B cell (primary cell): ENCODE results near the gene LZTR1. TPM values are rescaled to one million over a fixed set of nuclear protein-coding genes. Genes with fewer than 3 reads are reported as not detected.

Experiments
- ATAC-seq: fragments of 200-7000 bp; cut with Tn5 transposase; one replicate; pipeline ENCODE4 v1.10.0; 2021; ENCODE audit warnings: low read depth, mild to moderate bottlenecking, moderate number of reproducible peaks, moderate library complexity
- CTCF ChIA-PET: fragments of 350-600 bp; sonication (Branson Sonifier 250); formaldehyde crosslinking; loops from one replicate; lab custom pipeline; 2021; ENCODE audit warnings: antibody characterized with exemption, inconsistent platforms; lab: Charles Lee
- POLR2A ChIA-PET: fragments of 350-600 bp; sonication (Branson Sonifier 250); formaldehyde crosslinking; loops from one replicate; lab custom pipeline; 2021; ENCODE audit warnings: antibody characterized with exemption; lab: Charles Lee
- DNase-seq: peaks from one replicate; pipeline ENCODE4 v3.0.0; 2013
- H2AFZ ChIP-seq: 2 replicates; pipeline ENCODE4 v1.6.1; 2012; ENCODE audit warnings: mild to moderate bottlenecking, low read depth, low read length; ENCODE audit not compliant: insufficient read depth, poor library complexity, severe bottlenecking
- H3K27ac ChIP-seq, 2 donors: 1 replicate in 1 of 2; 2 replicates in 1 of 2; pipeline ENCODE4 v1.5.1; 2012 to 2013; ENCODE audit warnings: low read length in 2 of 2, mild to moderate bottlenecking in 2 of 2, moderate library complexity in 1 of 2
- H3K27me3 ChIP-seq, 4 experiments: fragments of 200-600 bp in 1 of 4; sonication (generic) in 1 of 4; replicated peaks in 1 of 4; 1 replicate in 2 of 4; 2 replicates in 2 of 4; pipeline versions ENCODE4 v1.6.1 to v1.7.0; 2013 to 2016; ENCODE audit warnings: low read length in 3 of 4, mild to moderate bottlenecking in 2 of 4, mixed read lengths in 1 of 4, moderate library complexity in 1 of 4; ENCODE audit not compliant: insufficient read depth in 4 of 4, control insufficient read depth in 3 of 4; ENCODE audit errors: control extremely low read depth in 1 of 4
- H3K36me3 ChIP-seq, 2 experiments: replicated peaks in 1 of 2; 1 replicate in 1 of 2; 2 replicates in 1 of 2; pipeline versions ENCODE4 v1.6.1 to v1.7.1; 2013; ENCODE audit warnings: low read length in 1 of 2; ENCODE audit not compliant: insufficient read depth in 2 of 2, control insufficient read depth in 1 of 2; ENCODE audit errors: control extremely low read depth in 1 of 2, extremely low read depth in 1 of 2
- H3K4me1 ChIP-seq, 2 donors: fragments of 200-600 bp in 1 of 2; sonication (generic) in 1 of 2; 1 replicate in 1 of 2; 2 replicates in 1 of 2; pipeline versions ENCODE4 v1.5.1 to v1.6.1; 2013 to 2017; ENCODE audit warnings: low read length in 2 of 2; ENCODE audit not compliant: control insufficient read depth in 2 of 2, insufficient read depth in 2 of 2
- H3K4me2 ChIP-seq: replicated peaks from 2 replicates; pipeline ENCODE3; 2012; ENCODE audit warnings: mild to moderate bottlenecking, low read depth, low read length; ENCODE audit not compliant: poor library complexity, severe bottlenecking
- H3K4me3 ChIP-seq, 5 experiments: fragments of 200-600 bp in 1 of 5; sonication (generic) in 1 of 5; 1 replicate in 3 of 5; 2 replicates in 2 of 5; pipeline versions ENCODE4 v1.5.1 to v1.7.0; 2011 to 2016; ENCODE audit warnings: low read length in 4 of 5, mild to moderate bottlenecking in 4 of 5, low read depth in 2 of 5, control low read depth in 1 of 5, moderate library complexity in 1 of 5; ENCODE audit not compliant: insufficient read depth in 1 of 5; ENCODE audit errors: control extremely low read depth in 1 of 5, extremely low read depth in 1 of 5
- H3K79me2 ChIP-seq: fragments of 200-600 bp; sonication (generic); one replicate; pipeline ENCODE4 v1.6.0; 2016; ENCODE audit warnings: low read length; ENCODE audit not compliant: control insufficient read depth, insufficient read depth
- H3K9ac ChIP-seq: fragments of 200-600 bp; sonication (generic); 2 replicates; pipeline ENCODE4 v1.6.1; 2017; ENCODE audit warnings: mild to moderate bottlenecking, low read length, moderate library complexity
- H3K9me3 ChIP-seq, 3 donors: one replicate each; pipeline versions ENCODE4 v1.6.1 to v1.7.1; 2013; ENCODE audit warnings: low read length in 2 of 3; ENCODE audit not compliant: control insufficient read depth in 2 of 3, insufficient read depth in 1 of 3; ENCODE audit errors: control extremely low read depth in 1 of 3
- H4K20me1 ChIP-seq: 2 replicates; pipeline ENCODE4 v1.6.0; 2012; ENCODE audit warnings: mild to moderate bottlenecking, low read length; ENCODE audit not compliant: insufficient read depth, control insufficient read depth, poor library complexity, severe bottlenecking
- H3K27ac Mint-ChIP-seq: one replicate; pipeline ENCODE4 v1.8.0; 2021; ENCODE audit warnings: mixed read lengths
- H3K27me3 Mint-ChIP-seq: one replicate; pipeline ENCODE4 v1.8.0; 2021; ENCODE audit warnings: mixed read lengths
- H3K4me1 Mint-ChIP-seq: one replicate; pipeline ENCODE4 v1.8.0; 2021; ENCODE audit warnings: mixed read lengths
- H3K4me3 Mint-ChIP-seq: one replicate; pipeline ENCODE4 v1.8.0; 2021; ENCODE audit warnings: mixed read lengths
- H3K9me3 Mint-ChIP-seq: one replicate; pipeline ENCODE4 v1.8.0; 2022; ENCODE audit warnings: mixed read lengths; ENCODE audit not compliant: insufficient read depth
- EZH2 ChIP-seq: IDR thresholded peaks from 2 replicates; pipeline ENCODE4 v1.6.1; 2012; ENCODE audit warnings: borderline replicate concordance, low read depth, mild to moderate bottlenecking, moderate library complexity, low read length; ENCODE audit not compliant: insufficient read depth, poor library complexity, severe bottlenecking
- WGBS: methylation state at CpG from one replicate; pipeline ENCODE4 v1.1.5; 2013; ENCODE audit warnings: missing lambda C conversion rate; ENCODE audit not compliant: insufficient coverage; 5-methylcytosine and 5-hydroxymethylcytosine counted together
- intact Hi-C: fragments of 100-400 bp; cut with micrococcal nuclease; formaldehyde crosslinking; loops from one replicate; pipeline ENCODE4 v1.10.0; 2022
- polyA plus RNA-seq: library from polyadenylated mRNA; depleted of rRNA; stranded (reverse); fragments of >200 nt; gene quantifications from 2 replicates; pipeline ENCODE4 v1.2.3, GENCODE V29; 2012
- total RNA-seq, 2 donors: library from RNA; stranded (reverse); fragments of 120-200 nt in 1 of 2; gene quantifications; 1 replicate in 1 of 2; 2 replicates in 1 of 2; pipeline versions ENCODE4 v1.2.3 to v1.2.4, GENCODE V29; 2013 to 2022
- TF ChIP-seq, protein P1 (sequence below): fragments of 200-600 bp; IDR thresholded peaks from one replicate; pipeline ENCODE4 v1.8.0; 2022; ENCODE audit warnings: antibody characterized with exemption, mild to moderate bottlenecking

The LZTR1 gene
- total and polyA plus RNA-seq, 2 donors (not counting 1 experiment from before 2014, with no cell fraction given): 75.7 to 94.8 TPM

DNA sequence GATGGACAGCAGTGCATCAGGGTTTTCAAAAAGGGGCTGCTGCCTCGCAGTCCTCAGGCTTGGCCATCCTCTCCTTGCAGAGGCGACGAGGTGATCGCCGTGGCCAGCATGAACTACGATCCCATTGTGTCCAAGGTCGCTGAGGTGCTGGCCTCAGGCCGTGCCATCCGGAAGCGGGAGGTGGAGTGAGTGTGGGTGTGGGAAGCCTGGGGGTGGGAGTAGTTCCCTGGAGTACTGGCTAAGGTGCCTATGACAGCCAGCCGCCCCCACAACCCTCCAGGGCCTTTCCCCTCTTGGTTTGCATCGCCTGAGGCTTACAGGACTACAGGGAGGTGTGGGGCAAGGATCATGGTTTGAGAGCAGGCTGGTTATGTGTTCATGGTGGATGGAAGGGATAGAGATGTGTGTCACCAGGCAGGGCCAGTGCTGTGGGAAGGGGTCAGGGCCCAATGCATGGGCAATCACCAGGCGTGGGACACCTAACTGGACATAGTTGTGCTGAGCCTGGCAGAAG is 2.1 kb upstream of the LZTR1 start:
- Histone ChIP-seq H3K79me2 (peaks cover 18% of the 10 kb centered on the region), H3K9ac (peak overlapping the region; percentile 11), H3K36me3 (no peaks in the 10 kb centered on the region), H3K4me1 (peaks cover 24 to 34% of the 10 kb centered on the region in 2 donors), H3K27me3 (peaks cover 0 to 3% (median 0%) of the 10 kb centered on the region in 4 experiments), H3K9me3 (peaks cover 0 to 22% (median 8%) of the 10 kb centered on the region in 3 donors), H3K27ac (no peak overlapping the region), H3K4me2 (peak overlapping the region; percentile 59), H2AFZ (no peak overlapping the region), H4K20me1 (no peaks in the 10 kb centered on the region), H3K4me3 (no peak overlapping the region)
- Mint-ChIP-seq H3K9me3 (no peaks in the 10 kb centered on the region), H3K4me3 (peak overlapping the region; percentile 37), H3K27ac (no peak overlapping the region), H3K27me3 (peaks cover 3% of the 10 kb centered on the region), H3K4me1 (peaks cover 36% of the 10 kb centered on the region)
- intact Hi-C loops: loop anchor here (10.0 kb wide), 1 partner anchor 65 kb away; the partner anchor contains the start of gene LRRC74B
- ATAC-seq (no peak), DNase-seq (peak; percentile 16)
- POLR2A ChIA-PET: no interaction called here
- 85% methylated on average over 12 of the region's 13 CpGs for WGBS
- TF ChIP-seq, protein P1, sequence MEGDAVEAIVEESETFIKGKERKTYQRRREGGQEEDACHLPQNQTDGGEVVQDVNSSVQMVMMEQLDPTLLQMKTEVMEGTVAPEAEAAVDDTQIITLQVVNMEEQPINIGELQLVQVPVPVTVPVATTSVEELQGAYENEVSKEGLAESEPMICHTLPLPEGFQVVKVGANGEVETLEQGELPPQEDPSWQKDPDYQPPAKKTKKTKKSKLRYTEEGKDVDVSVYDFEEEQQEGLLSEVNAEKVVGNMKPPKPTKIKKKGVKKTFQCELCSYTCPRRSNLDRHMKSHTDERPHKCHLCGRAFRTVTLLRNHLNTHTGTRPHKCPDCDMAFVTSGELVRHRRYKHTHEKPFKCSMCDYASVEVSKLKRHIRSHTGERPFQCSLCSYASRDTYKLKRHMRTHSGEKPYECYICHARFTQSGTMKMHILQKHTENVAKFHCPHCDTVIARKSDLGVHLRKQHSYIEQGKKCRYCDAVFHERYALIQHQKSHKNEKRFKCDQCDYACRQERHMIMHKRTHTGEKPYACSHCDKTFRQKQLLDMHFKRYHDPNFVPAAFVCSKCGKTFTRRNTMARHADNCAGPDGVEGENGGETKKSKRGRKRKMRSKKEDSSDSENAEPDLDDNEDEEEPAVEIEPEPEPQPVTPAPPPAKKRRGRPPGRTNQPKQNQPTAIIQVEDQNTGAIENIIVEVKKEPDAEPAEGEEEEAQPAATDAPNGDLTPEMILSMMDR: no peak
- TF ChIP-seq EZH2: no peak
- CTCF ChIA-PET: interaction anchor here (1.6 kb wide), 1 partner anchor 16 kb away, joined by 3 read pairs; no protein-coding TSS in a partner anchor

DNA sequence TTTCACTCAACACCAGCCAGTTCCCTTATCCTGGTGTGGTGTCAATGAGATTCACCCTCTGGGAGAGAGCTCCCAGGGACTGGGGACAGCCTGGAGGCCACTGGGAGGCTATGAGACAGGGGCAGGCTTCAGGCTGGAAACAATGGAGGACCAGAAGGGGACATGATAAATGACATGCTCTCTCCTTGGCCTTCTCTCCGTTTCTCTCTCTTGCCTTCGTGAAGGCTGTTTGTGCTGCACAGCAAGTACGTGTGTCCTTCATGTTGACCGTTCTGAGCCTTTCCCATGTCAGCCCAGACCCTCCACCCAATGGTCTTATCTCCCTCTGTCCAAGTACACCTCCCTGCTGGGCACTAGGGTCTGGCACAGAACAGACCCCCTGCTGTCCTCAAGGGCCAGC is 1.6 kb upstream of the LZTR1 start:
- Mint-ChIP-seq H3K27me3 (peaks cover 3% of the 10 kb centered on the region), H3K4me3 (peak overlapping the region; percentile 37), H3K9me3 (no peaks in the 10 kb centered on the region), H3K27ac (peak overlapping the region; percentile 20), H3K4me1 (peaks cover 36% of the 10 kb centered on the region)
- no peaks in the 10 kb centered on the region for H4K20me1 ChIP-seq
- peaks cover 0 to 22% (median 8%) of the 10 kb centered on the region in 3 donors for H3K9me3 ChIP-seq
- peaks cover 24 to 34% of the 10 kb centered on the region in 2 donors for H3K4me1 ChIP-seq
- H3K27me3 ChIP-seq: peaks cover 0 to 3% (median 0%) of the 10 kb centered on the region in 4 experiments
- POLR2A ChIA-PET: no interaction called here
- H3K36me3 ChIP-seq: no peaks in the 10 kb centered on the region
- DNase-seq: no peak
- TF ChIP-seq, protein P1: no peak
- TF ChIP-seq EZH2: no peak
- H3K4me2 ChIP-seq: peak overlapping the region; percentile 92
- H3K9ac ChIP-seq: no peak overlapping the region
- H3K27ac ChIP-seq: no peak overlapping the region
- H2AFZ ChIP-seq: no peak overlapping the region
- 95% methylated on average over 4 of the region's 4 CpGs for WGBS
- H3K4me3 ChIP-seq: no peak overlapping the region
- no peak for ATAC-seq
- CTCF ChIA-PET: interaction anchor here (1.6 to 2.1 kb wide), 2 partner anchors 16 to 23 kb away, joined by 3 to 14 read pairs; partner anchors contain the start of gene THAP7
- intact Hi-C loops: loop anchor here (10.0 kb wide), 1 partner anchor 64 kb away; the partner anchor contains the start of gene LRRC74B
- H3K79me2 ChIP-seq: peaks cover 18% of the 10 kb centered on the region
